GM12801 (cell line): ENCODE results near the gene NFE2L3.

ENCODE experiments used
- TF ChIP-seq, protein P1 (sequence below): IDR thresholded peaks from one replicate; pipeline ENCODE4 v1.5.1; 2011; ENCODE audit warnings: control low read depth; ENCODE audit not compliant: insufficient read length; ENCODE audit errors: extremely low read depth

The NFE2L3 gene

DNA sequence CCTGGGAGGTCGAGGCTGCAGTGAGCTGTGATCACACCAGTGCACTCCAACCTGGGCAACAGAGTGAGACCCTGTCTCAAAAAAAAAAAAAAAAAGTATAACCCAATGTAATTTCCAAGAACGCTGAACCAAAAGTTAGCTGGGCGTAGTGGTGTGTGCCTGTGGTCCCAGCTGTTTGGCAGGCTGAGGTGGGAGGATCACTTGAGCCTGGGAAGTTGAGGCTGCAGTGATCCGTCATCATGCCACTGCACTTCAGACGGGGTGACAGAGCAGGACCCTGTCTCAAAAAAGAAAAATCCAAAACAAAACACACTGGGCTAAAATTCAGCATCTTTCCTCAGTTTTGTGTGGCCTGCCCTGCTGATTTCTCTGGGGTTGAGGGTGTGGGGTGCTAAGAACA is 27.4 kb downstream of the NFE2L3 start:
- TF ChIP-seq, protein P1, sequence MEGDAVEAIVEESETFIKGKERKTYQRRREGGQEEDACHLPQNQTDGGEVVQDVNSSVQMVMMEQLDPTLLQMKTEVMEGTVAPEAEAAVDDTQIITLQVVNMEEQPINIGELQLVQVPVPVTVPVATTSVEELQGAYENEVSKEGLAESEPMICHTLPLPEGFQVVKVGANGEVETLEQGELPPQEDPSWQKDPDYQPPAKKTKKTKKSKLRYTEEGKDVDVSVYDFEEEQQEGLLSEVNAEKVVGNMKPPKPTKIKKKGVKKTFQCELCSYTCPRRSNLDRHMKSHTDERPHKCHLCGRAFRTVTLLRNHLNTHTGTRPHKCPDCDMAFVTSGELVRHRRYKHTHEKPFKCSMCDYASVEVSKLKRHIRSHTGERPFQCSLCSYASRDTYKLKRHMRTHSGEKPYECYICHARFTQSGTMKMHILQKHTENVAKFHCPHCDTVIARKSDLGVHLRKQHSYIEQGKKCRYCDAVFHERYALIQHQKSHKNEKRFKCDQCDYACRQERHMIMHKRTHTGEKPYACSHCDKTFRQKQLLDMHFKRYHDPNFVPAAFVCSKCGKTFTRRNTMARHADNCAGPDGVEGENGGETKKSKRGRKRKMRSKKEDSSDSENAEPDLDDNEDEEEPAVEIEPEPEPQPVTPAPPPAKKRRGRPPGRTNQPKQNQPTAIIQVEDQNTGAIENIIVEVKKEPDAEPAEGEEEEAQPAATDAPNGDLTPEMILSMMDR: no peak

DNA sequence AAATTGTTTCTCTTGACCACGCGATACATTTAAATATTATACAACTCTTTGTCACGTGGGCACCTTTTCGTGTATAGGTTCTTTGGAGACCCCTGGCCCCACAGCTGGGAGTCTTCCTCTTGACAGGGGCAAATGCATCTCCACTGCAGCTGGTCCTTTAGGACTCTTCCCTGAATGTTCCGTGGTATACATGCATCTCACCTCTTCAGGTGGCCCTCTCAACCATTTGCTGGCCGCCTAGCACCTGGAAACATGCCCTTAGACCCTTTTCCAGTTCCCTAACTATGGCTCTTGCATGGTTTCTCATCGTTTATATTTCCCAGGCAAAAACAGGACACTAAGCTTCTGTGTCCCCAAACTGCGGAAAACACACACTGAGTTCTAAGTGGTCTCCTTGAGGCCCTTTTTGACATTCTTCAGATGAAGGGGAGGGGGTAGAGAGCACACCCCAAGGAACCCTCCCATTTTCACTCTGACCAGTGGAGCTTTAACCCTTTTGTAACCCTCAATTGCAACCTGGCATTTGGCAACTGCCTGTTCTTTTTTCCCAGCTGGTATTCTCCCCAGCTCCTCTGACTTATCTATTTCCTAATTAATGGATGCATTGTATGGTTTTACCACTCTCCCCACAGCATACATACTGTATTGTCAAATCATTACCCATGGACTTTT is 28.0 kb downstream of the NFE2L3 start:
- TF ChIP-seq, protein P1: no peak

DNA sequence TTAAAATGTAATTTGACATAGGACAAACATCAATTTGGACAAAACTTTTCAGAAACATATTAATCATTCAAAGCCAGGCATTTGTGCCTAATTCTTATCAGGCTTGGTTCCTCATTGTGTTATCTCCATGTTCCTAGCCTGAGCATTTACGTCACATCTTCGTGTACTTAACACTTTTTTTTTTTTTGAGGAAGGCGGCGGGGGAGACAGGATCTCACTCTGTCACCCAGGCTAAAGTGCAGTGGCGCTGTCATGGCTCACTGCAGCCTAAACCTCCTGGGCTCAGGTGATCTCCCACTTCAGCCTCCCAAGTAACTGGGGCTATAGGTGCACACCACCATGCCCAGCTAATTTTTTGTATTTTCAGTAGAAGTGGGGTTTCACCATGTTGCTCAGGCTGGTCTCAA is 28.8 kb downstream of the NFE2L3 start:
- TF ChIP-seq, protein P1: no peak

DNA sequence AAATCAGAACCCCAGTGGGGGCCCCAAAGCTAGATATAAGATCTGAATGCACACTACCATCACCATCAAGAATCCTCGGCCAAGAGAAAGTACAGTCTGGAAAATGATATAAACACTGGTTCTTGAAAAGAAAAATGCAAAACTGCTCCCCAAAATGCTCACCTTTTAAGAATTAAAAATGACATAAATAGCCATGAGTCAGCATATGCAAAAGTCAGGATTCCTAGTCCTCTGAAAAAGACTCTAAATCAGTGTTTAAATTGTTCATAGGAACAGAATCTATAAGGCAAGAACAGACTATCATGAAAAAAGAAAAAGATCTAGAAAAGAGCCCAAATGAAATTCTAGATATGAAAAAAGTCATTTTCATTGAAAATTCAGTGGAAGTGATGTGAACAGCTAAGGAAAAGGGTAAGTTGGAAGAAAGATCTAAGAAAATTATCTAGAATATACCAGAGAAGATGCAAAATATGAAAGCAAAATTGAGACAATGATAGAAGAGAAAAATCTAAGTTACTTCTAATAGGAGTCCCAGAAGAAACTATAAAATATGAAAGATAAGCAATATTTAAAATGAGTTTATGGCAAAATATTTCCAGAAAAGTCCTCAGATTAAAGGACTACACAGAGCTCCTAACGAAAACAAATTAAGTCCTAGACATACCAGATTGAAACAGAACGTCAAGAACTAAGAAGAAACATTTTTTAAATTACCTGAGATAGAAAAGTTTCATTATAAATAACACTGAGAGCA is 29.7 kb downstream of the NFE2L3 start:
- TF ChIP-seq, protein P1: no peak

GRCh38 chr7:26182283-26182682 is 30.3 kb downstream of the NFE2L3 start:
- TF ChIP-seq, protein P1: no peak

DNA sequence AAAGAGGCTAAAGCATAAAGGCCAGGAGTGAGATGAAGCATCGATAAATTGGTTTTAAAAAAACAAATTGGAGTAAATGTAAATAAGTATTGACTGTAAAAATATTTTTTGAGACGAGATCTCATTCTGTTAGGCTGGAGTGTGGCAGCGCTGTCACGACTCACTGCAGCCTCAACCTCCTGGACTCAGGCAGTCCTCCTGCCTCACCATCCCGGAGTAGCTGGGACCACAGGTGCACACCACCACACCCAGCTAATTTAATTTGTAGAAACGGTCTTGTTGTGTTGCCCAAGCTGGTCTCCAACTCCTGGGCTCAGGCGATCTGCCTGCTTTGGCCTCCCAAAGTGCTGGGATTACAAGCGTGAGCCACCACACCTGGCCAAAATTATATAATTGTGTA is 30.7 kb downstream of the NFE2L3 start:
- TF ChIP-seq, protein P1: no peak

DNA sequence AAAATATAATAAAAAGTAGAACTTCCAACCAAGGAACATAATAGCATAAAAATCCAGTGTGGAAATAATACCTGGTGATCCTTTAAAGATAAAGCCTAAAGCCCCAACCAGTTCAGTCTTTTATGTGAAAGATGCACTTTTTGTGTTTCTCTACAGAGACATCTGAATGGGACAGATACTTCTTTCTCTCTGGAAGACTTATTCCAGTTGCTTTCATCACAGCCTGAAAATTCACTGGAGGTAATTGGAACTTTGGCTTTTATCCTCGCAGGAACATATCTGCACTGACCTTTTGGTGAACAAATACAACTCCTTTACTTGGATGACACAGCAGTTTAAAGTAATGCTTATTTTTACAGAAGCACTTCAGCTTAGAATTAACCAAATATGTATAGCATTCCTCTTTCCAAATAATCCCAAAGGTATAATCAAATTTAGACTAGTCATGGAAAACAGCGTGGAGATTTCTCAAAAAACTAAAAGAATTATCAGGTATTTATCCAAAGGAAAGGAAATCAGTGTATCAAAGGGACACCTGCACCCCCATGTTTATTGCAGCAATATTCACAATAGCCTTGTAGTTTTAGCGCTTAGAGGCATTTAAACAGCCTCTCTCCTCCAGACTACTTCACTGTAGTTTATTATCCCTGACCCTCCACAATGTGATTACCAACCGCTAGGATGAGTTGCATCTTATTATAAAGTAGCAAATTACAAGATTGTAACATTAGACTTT is 31.7 kb downstream of the NFE2L3 start:
- TF ChIP-seq, protein P1: no peak
